ENCODE measurements around the gene PRXL2B. TPM values are rescaled to one million over a fixed set of nuclear protein-coding genes. Genes with fewer than 3 reads are reported as not detected.

PRXL2B gene
- total RNA-seq, 2 experiments from 2014 or later = 5.2 to 10.4 TPM

DNA sequence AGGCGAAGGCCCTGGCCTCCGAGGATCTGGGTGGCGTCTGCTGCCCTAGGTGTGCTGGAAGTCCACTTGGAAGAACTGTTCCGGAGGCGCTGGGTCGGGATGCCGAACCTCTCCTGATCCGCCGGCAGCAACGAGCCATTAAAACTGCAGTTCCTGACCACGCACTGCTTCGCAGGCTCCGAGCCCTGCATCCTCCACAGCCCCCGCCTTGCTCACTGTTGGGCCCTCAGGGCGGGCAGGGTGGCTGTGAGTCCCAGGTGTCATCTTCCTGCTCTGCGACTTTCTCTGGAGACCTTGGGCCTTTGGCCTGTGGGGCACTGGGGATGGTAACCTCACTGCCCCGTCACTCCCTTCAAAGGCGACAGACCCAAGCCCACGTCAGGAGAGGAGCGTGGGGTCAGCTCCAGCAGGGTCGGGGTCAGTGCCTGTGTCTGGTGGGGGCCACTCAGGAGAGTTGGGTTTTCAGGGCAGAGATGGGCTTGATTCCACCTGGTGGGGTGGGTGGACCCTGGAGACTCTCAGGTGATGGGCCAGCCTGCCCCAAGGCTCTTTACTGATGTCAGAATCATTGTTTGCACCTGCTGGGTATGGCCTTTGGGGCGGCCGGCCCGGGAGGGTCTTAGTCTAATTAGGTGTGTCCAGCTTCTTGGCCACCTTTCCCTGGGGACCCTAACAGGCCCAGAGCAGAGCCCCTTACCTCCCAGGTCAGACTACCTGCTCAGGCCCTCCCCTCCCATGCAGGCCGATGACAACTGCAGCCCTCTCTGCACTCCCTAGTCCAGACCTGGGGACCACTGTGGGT, 3.1 kb downstream of the PRXL2B start:
- no peaks in the 10 kb centered on the region for H3K9me3 ChIP-seq (ENCODE audit: low read length)
- peaks cover 15% of the 10 kb centered on the region for H3K4me1 ChIP-seq (ENCODE audit: insufficient read depth, low read length, poor library complexity, severe bottlenecking)
- no peak for DNase-seq (ENCODE audit: low spot score)
- no peak overlapping the region for H3K4me2 ChIP-seq (ENCODE audit: low read length)
- no peaks in the 10 kb centered on the region for H3K9me2 ChIP-seq (ENCODE audit: insufficient read depth, low read length)
- H2AFZ ChIP-seq (ENCODE audit: low read length) = no peak overlapping the region
- TF ChIP-seq, protein P1, sequence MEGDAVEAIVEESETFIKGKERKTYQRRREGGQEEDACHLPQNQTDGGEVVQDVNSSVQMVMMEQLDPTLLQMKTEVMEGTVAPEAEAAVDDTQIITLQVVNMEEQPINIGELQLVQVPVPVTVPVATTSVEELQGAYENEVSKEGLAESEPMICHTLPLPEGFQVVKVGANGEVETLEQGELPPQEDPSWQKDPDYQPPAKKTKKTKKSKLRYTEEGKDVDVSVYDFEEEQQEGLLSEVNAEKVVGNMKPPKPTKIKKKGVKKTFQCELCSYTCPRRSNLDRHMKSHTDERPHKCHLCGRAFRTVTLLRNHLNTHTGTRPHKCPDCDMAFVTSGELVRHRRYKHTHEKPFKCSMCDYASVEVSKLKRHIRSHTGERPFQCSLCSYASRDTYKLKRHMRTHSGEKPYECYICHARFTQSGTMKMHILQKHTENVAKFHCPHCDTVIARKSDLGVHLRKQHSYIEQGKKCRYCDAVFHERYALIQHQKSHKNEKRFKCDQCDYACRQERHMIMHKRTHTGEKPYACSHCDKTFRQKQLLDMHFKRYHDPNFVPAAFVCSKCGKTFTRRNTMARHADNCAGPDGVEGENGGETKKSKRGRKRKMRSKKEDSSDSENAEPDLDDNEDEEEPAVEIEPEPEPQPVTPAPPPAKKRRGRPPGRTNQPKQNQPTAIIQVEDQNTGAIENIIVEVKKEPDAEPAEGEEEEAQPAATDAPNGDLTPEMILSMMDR (conservative IDR thresholded peaks at IDR 0.05; ENCODE audit: low read length) = no peak
- TF ChIP-seq EZH2phosphoT487 (IDR thresholded peaks at IDR 0.05; ENCODE audit: borderline replicate concordance, low read depth, low read length) = no peak
- no peaks in the 10 kb centered on the region for H3K36me3 ChIP-seq (ENCODE audit: insufficient read depth, low read length)
- BruUV-seq (replicated peaks) = no TSS peak
- intact Hi-C loops (cut with micrococcal nuclease; ENCODE audit: unreplicated experiment) = no loop called here
- no peaks in the 10 kb centered on the region for H4K20me1 ChIP-seq (ENCODE audit: insufficient read depth, low read length)
- POLR2A ChIA-PET = interaction anchor here (0.5 kb wide), 1 partner anchor 706 kb away, joined by 3 read pairs; no protein-coding TSS in a partner anchor
- no peak overlapping the region for H3K27ac ChIP-seq (ENCODE audit: low read depth, low read length, poor library complexity, severe bottlenecking)
- H3K79me2 ChIP-seq (ENCODE audit: insufficient read depth, low read depth, low read length) = no peaks in the 10 kb centered on the region
- H3K4me3 ChIP-seq (ENCODE audit: low read depth, low read length, poor library complexity, severe bottlenecking) = no peak overlapping the region
- CTCF ChIA-PET (ENCODE audit: unreplicated experiment) = no interaction called here

DNA sequence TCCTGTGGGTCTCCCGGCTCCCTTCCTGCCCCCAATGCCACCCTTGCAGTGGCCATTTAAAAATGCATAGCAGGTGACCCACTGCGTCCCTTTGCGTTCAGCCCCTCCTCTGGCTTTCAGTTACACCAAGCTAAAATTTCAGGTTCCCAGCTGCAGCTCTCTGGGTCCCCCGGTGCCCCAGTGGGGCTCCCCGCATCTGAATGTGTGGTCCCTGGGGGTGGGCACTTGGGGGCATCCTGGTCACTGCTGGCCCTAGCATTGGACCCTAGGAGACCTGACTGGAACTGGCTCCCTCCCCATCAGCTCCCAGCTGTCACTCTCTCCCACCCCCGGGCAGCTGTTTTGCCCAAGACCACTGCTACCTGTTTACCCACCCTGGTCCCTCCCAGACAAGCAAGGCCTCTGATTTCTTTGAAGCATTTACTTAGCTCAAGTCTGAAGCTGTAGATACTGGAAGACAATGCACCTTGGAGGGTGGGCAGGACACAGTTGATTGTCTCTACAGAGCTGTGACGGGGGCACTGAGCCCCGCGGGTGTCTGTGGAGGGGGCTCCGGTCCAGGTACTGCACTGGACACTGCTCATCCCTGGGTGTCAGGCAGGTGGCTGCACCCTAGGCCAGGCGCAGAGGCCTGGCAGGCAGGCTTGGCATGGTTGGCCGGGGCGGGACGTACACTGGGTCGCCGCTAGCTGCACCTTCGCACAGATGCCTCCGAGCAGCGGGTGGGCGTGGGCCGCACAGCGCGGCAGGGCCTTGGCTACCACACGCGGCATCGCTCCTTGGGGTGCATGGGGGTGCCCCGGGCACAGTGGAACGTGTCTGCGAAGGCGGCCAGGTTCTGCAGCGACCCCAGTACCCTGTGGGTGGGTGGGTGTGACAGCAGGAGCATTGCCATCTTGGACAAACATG, 3.9 kb downstream of the PRXL2B start:
- H3K27ac ChIP-seq (ENCODE audit: low read depth, low read length, poor library complexity, severe bottlenecking) = no peak overlapping the region
- H3K9me3 ChIP-seq (ENCODE audit: low read length) = no peaks in the 10 kb centered on the region
- no TSS peak for BruUV-seq (replicated peaks)
- intact Hi-C loops (cut with micrococcal nuclease; ENCODE audit: unreplicated experiment) = no loop called here
- H3K4me1 ChIP-seq (ENCODE audit: insufficient read depth, low read length, poor library complexity, severe bottlenecking) = peaks cover 7% of the 10 kb centered on the region
- H3K9me2 ChIP-seq (ENCODE audit: insufficient read depth, low read length) = no peaks in the 10 kb centered on the region
- no peak overlapping the region for H2AFZ ChIP-seq (ENCODE audit: low read length)
- H3K79me2 ChIP-seq (ENCODE audit: insufficient read depth, low read depth, low read length) = no peaks in the 10 kb centered on the region
- H3K4me3 ChIP-seq (ENCODE audit: low read depth, low read length, poor library complexity, severe bottlenecking) = no peak overlapping the region
- no peak for DNase-seq (ENCODE audit: low spot score)
- ChIA-PET CTCF (ENCODE audit: unreplicated experiment) (no interaction called here), POLR2A (interaction anchor here (0.5 kb wide), 1 partner anchor 707 kb away, joined by 3 read pairs; no protein-coding TSS in a partner anchor)
- no peak overlapping the region for H3K4me2 ChIP-seq (ENCODE audit: low read length)
- H3K36me3 ChIP-seq (ENCODE audit: insufficient read depth, low read length) = no peaks in the 10 kb centered on the region
- H4K20me1 ChIP-seq (ENCODE audit: insufficient read depth, low read length) = no peaks in the 10 kb centered on the region
- TF ChIP-seq EZH2phosphoT487 (IDR thresholded peaks at IDR 0.05; ENCODE audit: borderline replicate concordance, low read depth, low read length) = no peak
- TF ChIP-seq, protein P1 (conservative IDR thresholded peaks at IDR 0.05; ENCODE audit: low read length) = no peak

Measured in OCI-LY7 (cell line).